SK-N-SH (cell line): Measurements from ENCODE around the gene ALDH1L1. TPM values are rescaled to one million over a fixed set of nuclear protein-coding genes. Genes with fewer than 3 reads are reported as not detected.

Experiments used
- CTCF ChIA-PET: fragments of 300-600, 350-600 bp; formaldehyde crosslinking; extraction: SDS; loops from one replicate; lab custom pipeline; 2021; lab: Yijun Ruan, JAX
- POLR2A ChIA-PET: fragments of 350-600 bp; sonication (Branson Sonifier 250); formaldehyde crosslinking; extraction: SDS; loops from one replicate; lab custom pipeline; 2020; ENCODE audit warnings: antibody characterized with exemption, inconsistent platforms; lab: Yijun Ruan, JAX
- DNase-seq: peaks from one replicate; pipeline ENCODE4 v3.0.0; 2012
- H2AFZ ChIP-seq: fragments of 200-600 bp; sonication (generic); 2 replicates; pipeline ENCODE4 v1.8.1; 2016; ENCODE audit warnings: antibody characterized with exemption, mild to moderate bottlenecking, low read depth
- H3F3A ChIP-seq: fragments of 200-600 bp; sonication (generic); replicated peaks from 2 replicates; pipeline ENCODE3; 2016; ENCODE audit warnings: antibody characterized with exemption, mild to moderate bottlenecking; ENCODE audit not compliant: insufficient read depth
- H3K27ac ChIP-seq, 2 experiments: fragments of 200-500 bp in 1 of 2; fragments of 200-600 bp in 1 of 2; sonication (Bioruptor generic) in 1 of 2; sonication (generic), shearing (Covaris generic) in 1 of 2; 2 replicates each; pipeline versions ENCODE4 v1.5.1 to v1.6.1; 2014 to 2016; ENCODE audit warnings: low read depth in 2 of 2, inconsistent platforms in 1 of 2, low read length in 1 of 2, mild to moderate bottlenecking in 1 of 2, mixed read lengths in 1 of 2
- H3K27me3 ChIP-seq: fragments of 200-600 bp; sonication (generic), shearing (Covaris generic); 2 replicates; pipeline ENCODE4 v1.6.1; 2016; ENCODE audit warnings: mixed run types; ENCODE audit not compliant: insufficient read depth
- H3K36me3 ChIP-seq, 2 experiments: fragments of 200-500 bp in 1 of 2; fragments of 200-600 bp in 1 of 2; sonication (Bioruptor generic) in 1 of 2; sonication (generic) in 1 of 2; replicated peaks in 1 of 2; 2 replicates each; pipeline versions ENCODE3 to v1.5.1; 2014 to 2016; ENCODE audit warnings: low read length in 1 of 2, mild to moderate bottlenecking in 1 of 2; ENCODE audit not compliant: insufficient read depth in 2 of 2, control insufficient read depth in 1 of 2
- H3K4me1 ChIP-seq, 2 experiments: fragments of 200-500 bp in 1 of 2; fragments of 200-600 bp in 1 of 2; sonication (Bioruptor generic) in 1 of 2; sonication (generic), shearing (Covaris generic) in 1 of 2; 2 replicates each; pipeline versions ENCODE4 v1.5.1 to v1.6.1; 2014 to 2016; ENCODE audit warnings: low read depth in 1 of 2, low read length in 1 of 2, mixed run types in 1 of 2; ENCODE audit not compliant: insufficient read depth in 2 of 2, control insufficient read depth in 1 of 2
- H3K4me2 ChIP-seq: fragments of 200-600 bp; sonication (generic), shearing (Covaris generic); 2 replicates; pipeline ENCODE4 v1.6.1; 2017; ENCODE audit warnings: mixed run types
- H3K4me3 ChIP-seq, 2 experiments: fragments of 200-500 bp in 1 of 2; fragments of 200-600 bp in 1 of 2; sonication (Bioruptor generic) in 1 of 2; sonication (generic), shearing (Covaris generic) in 1 of 2; 2 replicates each; pipeline versions ENCODE4 v1.5.1 to v1.8.1; 2014 to 2016; ENCODE audit warnings: low read depth in 2 of 2, inconsistent platforms in 1 of 2, low read length in 1 of 2, mild to moderate bottlenecking in 1 of 2, mixed read lengths in 1 of 2, moderate library complexity in 1 of 2
- H3K79me2 ChIP-seq: fragments of 200-600 bp; sonication (generic); 2 replicates; pipeline ENCODE4 v1.8.1; 2017; ENCODE audit warnings: mild to moderate bottlenecking; ENCODE audit not compliant: insufficient read depth
- H3K9ac ChIP-seq: fragments of 200-600 bp; sonication (generic); 2 replicates; pipeline ENCODE4 v1.6.1; 2017; ENCODE audit warnings: mixed run types
- H3K9me2 ChIP-seq: fragments of 200-600 bp; sonication (generic); 2 replicates; pipeline ENCODE4 v1.6.1; 2017; ENCODE audit warnings: mixed run types
- H3K9me3 ChIP-seq: fragments of 200-600 bp; sonication (generic); 2 replicates; pipeline ENCODE4 v1.6.1; 2017; ENCODE audit warnings: mixed run types, mild to moderate bottlenecking, moderate library complexity
- H4K20me1 ChIP-seq: fragments of 200-600 bp; sonication (generic); 2 replicates; pipeline ENCODE4 v1.6.1; 2017; ENCODE audit warnings: mild to moderate bottlenecking, mixed run types; ENCODE audit not compliant: insufficient read depth
- CTCF ChIP-seq: fragments of 200-600 bp; sonication (generic); IDR thresholded peaks from 2 replicates; pipeline ENCODE4 v1.6.1; 2017; ENCODE audit warnings: antibody characterized with exemption, mild to moderate bottlenecking, moderate library complexity
- FOXJ3 ChIP-seq: sonication (generic); formaldehyde crosslinking; IDR thresholded peaks from 2 replicates; pipeline ENCODE4 v1.5.1; 2020; ENCODE audit warnings: mild to moderate bottlenecking, missing genetic modification reagents
- FOXM1 ChIP-seq: IDR thresholded peaks from 2 replicates; pipeline ENCODE4 v1.4.0; 2012; ENCODE audit warnings: low read depth, mild to moderate bottlenecking
- GATA2 ChIP-seq: sonication (generic); formaldehyde crosslinking; IDR thresholded peaks from 2 replicates; pipeline ENCODE4 v1.5.0; 2020; ENCODE audit warnings: mild to moderate bottlenecking, missing genetic modification reagents
- JUND ChIP-seq: IDR thresholded peaks from 2 replicates; pipeline ENCODE4 v1.4.0; 2012
- MEF2A ChIP-seq: IDR thresholded peaks from 2 replicates; pipeline ENCODE4 v1.4.0; 2012; ENCODE audit warnings: low read depth, borderline replicate concordance
- MXI1 ChIP-seq: IDR thresholded peaks from 2 replicates; pipeline ENCODE4 v1.6.1; 2012; ENCODE audit warnings: mild to moderate bottlenecking, low read depth, low read length, improper control_type of control experiment
- NFIC ChIP-seq: IDR thresholded peaks from 2 replicates; pipeline ENCODE4 v1.4.0; 2012; ENCODE audit warnings: borderline replicate concordance
- NRF1 ChIP-seq: IDR thresholded peaks from 2 replicates; pipeline ENCODE4 v1.6.1; 2012; ENCODE audit warnings: low read depth, mild to moderate bottlenecking, low read length
- POLR2AphosphoS5 ChIP-seq: IDR thresholded peaks from 2 replicates; pipeline ENCODE4 v1.6.1; 2012; ENCODE audit warnings: low read depth, low read length
- RAD21 ChIP-seq: IDR thresholded peaks from 2 replicates; pipeline ENCODE4 v1.6.1; 2012; ENCODE audit warnings: mild to moderate bottlenecking, low read length
- SMC3 ChIP-seq: IDR thresholded peaks from 2 replicates; pipeline ENCODE4 v1.6.1; 2012; ENCODE audit warnings: low read depth, low read length, improper control_type of control experiment
- TCF12 ChIP-seq: IDR thresholded peaks from 2 replicates; pipeline ENCODE4 v1.4.0; 2012
- WGBS: methylation state at CpG from one replicate; pipeline ENCODE4 v1.1.6; 2017; ENCODE audit warnings: low lambda C conversion rate; 5-methylcytosine and 5-hydroxymethylcytosine counted together
- polyA plus RNA-seq, 3 experiments: library from polyadenylated mRNA; depleted of rRNA; stranded (reverse); fragments of >200 nt; gene quantifications; 2 replicates each; pipeline ENCODE4 v1.2.3, GENCODE V29; 2012
- TF ChIP-seq, protein P1 (sequence below): IDR thresholded peaks from 2 replicates; pipeline ENCODE4 v1.4.0; 2012; ENCODE audit warnings: low read depth

Gene ALDH1L1
- polyA plus RNA-seq, 1 of the 3 experiments (the other 2 are of a cell fraction): not detected

DNA sequence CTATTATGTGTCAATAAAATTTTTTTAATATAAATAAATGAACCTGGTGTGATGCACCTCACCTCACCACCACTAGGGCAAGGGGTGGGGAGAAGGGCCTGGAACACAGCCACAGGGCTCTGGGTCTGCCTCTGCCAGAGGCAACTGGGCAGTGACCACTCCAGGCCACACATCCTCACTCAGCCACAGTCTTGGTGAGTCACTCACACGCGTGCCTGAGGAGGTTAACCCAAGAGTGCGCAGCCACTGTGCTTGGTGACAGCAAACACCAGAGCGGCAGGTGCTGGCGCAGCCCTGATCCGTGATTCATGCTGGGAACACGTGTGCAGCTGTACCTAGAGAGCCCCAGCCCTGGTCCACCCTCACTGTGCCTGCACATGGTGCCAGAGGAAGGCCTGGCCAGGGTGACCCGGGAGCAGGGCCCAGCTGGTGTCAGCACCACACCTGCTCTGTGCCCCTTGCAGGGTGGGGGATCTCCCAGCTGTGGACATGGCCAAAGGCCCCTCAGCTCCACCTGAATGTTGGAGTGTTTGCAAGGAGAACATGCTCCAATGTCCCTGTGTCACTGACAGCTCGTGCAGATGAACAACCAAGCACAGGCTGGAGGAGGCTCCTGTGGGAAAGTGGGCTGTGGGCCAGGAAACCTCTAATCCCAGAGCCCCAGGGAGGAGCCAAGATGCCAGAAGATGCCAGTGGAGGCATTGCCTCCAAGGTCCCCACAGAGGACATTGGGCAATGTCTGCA is 98.6 kb downstream of the ALDH1L1 start:
- H3K4me2 ChIP-seq: no peak overlapping the region
- H3K4me3 ChIP-seq: no peak overlapping the region; a peak in 1 of 4 replicates
- 0 out of 2 replicates have a peak, but pooled peaks cover 6% of the 10 kb centered on the region for H3K9me3 ChIP-seq
- peaks cover 0 to 15% of the 10 kb centered on the region in 2 experiments; a peak in 2 of 4 replicates for H3K4me1 ChIP-seq
- no peak overlapping the region for H3K27ac ChIP-seq
- H3F3A ChIP-seq: no peaks in the 10 kb centered on the region
- no peak overlapping the region for H3K9ac ChIP-seq
- no peak overlapping the region for H2AFZ ChIP-seq
- no peaks in the 10 kb centered on the region for H3K9me2 ChIP-seq
- whole genome bisulfite sequencing: 81% methylated on average over 7 of the region's 9 CpGs
- ChIA-PET CTCF (interaction anchor here (0.7 kb wide), 1 partner anchor 53 kb away, joined by 3 read pairs; no protein-coding TSS in a partner anchor), POLR2A (no interaction called here)
- TF ChIP-seq CTCF (peak; percentile 43; the same call in 1 of the 2 replicates), TCF12 (no peak)
- no peaks in the 10 kb centered on the region for H4K20me1 ChIP-seq
- no peaks in the 10 kb centered on the region for H3K27me3 ChIP-seq
- DNase-seq: peak; percentile 50
- peaks cover 0 to 5% of the 10 kb centered on the region in 2 experiments for H3K36me3 ChIP-seq
- H3K79me2 ChIP-seq: peaks cover 7% of the 10 kb centered on the region; the same call in 1 of the 2 replicates

DNA sequence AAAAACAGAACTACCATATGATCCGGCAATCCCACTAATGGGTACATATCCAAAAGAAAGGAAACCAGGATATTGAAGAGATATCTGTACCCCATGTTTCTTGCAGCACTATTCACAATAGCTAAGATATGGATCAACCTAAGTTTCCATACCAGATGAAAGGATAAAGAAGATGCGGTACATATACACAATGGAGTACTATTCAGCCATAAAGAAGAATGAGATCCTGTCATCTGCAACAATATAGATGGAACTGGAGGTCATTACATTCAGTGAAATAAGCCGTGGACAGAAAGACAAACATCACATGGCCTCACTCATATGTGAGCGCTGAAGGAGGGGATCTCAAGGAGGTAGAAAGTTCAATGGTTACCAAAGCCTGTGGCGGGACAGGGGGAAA is 99.4 kb downstream of the ALDH1L1 start:
- Histone ChIP-seq H3K79me2 (peaks cover 7% of the 10 kb centered on the region; the same call in 1 of the 2 replicates), H3K9ac (no peak overlapping the region), H3K4me1 (peaks cover 0 to 15% of the 10 kb centered on the region in 2 experiments; a peak in 2 of 4 replicates), H2AFZ (no peak overlapping the region), H3K4me2 (no peak overlapping the region), H3K27me3 (no peaks in the 10 kb centered on the region), H3K36me3 (peaks cover 0 to 5% of the 10 kb centered on the region in 2 experiments), H3F3A (no peaks in the 10 kb centered on the region), H3K27ac (no peak overlapping the region), H3K9me3 (0 out of 2 replicates have a peak, but pooled peaks cover 4% of the 10 kb centered on the region), H3K4me3 (no peak overlapping the region), H4K20me1 (no peaks in the 10 kb centered on the region), H3K9me2 (no peaks in the 10 kb centered on the region)
- POLR2A ChIA-PET: no interaction called here
- DNase-seq: no peak
- TF ChIP-seq POLR2AphosphoS5: no peak
- TF ChIP-seq FOXM1: no peak
- no peak for TF ChIP-seq JUND
- TF ChIP-seq, protein P1, sequence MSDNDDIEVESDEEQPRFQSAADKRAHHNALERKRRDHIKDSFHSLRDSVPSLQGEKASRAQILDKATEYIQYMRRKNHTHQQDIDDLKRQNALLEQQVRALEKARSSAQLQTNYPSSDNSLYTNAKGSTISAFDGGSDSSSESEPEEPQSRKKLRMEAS: no peak
- TF ChIP-seq FOXJ3 (CRISPR knock-in tag): no peak
- WGBS: 92% methylated on average over 4 of the region's 5 CpGs
- CTCF ChIA-PET: interaction anchor here (0.7 to 1.3 kb wide), 2 partner anchors 16 to 475 kb away, joined by 3 read pairs; no protein-coding TSS in a partner anchor

DNA sequence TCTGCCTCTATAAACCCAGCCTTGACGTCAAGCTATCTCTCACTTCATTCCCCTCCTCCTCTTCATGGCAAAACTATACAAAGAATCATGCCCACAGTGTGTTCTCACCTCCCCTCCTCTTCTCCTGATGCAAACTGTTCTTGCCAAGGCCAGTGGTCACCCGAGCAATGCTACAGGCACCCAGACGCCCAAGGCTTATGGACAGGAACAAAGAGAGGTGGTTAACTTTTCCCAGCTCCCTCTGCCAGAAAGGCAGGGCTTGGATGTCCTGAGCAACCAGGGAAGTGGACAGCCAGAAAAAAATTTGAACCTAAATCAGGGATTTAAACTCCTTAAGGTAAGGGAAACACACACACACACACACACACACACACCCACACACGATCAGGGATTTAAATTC is 101.5 kb downstream of the ALDH1L1 start:
- no peak for DNase-seq
- Histone ChIP-seq H2AFZ (no peak overlapping the region), H3K4me2 (no peak overlapping the region), H3K27me3 (no peaks in the 10 kb centered on the region), H3K79me2 (peaks cover 7% of the 10 kb centered on the region; the same call in 1 of the 2 replicates), H3K9ac (no peak overlapping the region), H3K4me1 (peaks cover 0 to 15% of the 10 kb centered on the region in 2 experiments; a peak in 1 of 4 replicates), H3K36me3 (peaks cover 0 to 5% of the 10 kb centered on the region in 2 experiments), H3F3A (no peaks in the 10 kb centered on the region), H3K9me3 (0 out of 2 replicates have a peak, but pooled peaks cover 4% of the 10 kb centered on the region), H3K27ac (no peak overlapping the region), H3K9me2 (no peaks in the 10 kb centered on the region), H4K20me1 (no peaks in the 10 kb centered on the region), H3K4me3 (no peak overlapping the region)
- ChIA-PET CTCF (no interaction called here), POLR2A (no interaction called here)
- WGBS: 58% methylated on average over 4 of the region's 4 CpGs
- no peak for TF ChIP-seq MXI1
- TF ChIP-seq CTCF: no peak
- TF ChIP-seq SMC3: no peak
- TF ChIP-seq NRF1: no peak
- no peak for TF ChIP-seq NFIC
- TF ChIP-seq POLR2AphosphoS5: no peak
- TF ChIP-seq RAD21: no peak
- no peak for TF ChIP-seq MEF2A
- no peak for TF ChIP-seq GATA2 (CRISPR knock-in tag)
